Smooth muscle cell of trachea (primary cell): Measurements from ENCODE around the gene POLR1H. TPM values are rescaled to one million over a fixed set of nuclear protein-coding genes. Genes with fewer than 3 reads are reported as not detected.

Experiments used
- total RNA-seq: library from RNA; depleted of rRNA; stranded (reverse); fragments of >200 nt; gene quantifications from 2 replicates; pipeline ENCODE4 v1.2.1, GENCODE V29; 2014

Gene POLR1H, protein sequence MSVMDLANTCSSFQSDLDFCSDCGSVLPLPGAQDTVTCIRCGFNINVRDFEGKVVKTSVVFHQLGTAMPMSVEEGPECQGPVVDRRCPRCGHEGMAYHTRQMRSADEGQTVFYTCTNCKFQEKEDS
- total RNA-seq = 25.0 and 29.2 TPM in 2 replicates

DNA sequence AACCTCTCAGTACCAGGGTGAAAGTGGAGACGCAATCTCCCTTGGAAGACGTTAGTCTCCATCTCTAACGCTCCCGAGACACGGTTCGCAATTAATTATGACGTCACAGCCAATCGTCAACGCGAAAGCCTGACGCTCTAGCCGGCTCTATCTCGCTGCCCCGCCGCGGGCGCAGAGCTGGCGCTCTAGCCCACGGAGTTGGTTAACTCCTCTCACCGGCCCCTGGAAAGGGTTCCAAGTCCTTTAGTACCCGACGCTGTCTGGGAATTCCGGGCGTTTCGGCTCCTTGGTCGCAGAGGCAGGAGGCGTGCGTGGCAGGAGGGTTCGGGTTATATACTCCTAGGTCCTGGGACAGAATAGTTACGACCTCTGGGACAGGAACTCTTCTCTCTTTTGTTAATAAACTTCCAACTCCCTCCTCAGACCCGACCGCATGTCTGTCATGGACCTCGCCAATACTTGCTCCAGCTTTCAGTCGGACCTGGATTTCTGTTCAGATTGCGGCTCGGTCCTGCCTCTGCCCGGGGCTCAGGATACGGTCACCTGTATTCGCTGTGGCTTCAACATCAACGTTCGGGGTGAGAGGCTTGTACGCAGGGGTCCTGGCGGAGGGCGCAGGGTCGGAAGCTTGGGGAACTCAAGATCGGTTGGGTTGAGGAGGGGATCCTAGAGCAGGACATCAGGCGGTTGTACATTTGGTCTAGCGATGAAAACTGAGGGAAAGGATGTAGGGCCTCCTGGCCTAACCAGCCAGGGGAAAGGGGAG lies at the start of gene POLR1H:
POLR1H (plus strand) TSS at position 174 of the 766 bp plus-strand sequence; CDS start at position 434, 260 bp downstream.

DNA sequence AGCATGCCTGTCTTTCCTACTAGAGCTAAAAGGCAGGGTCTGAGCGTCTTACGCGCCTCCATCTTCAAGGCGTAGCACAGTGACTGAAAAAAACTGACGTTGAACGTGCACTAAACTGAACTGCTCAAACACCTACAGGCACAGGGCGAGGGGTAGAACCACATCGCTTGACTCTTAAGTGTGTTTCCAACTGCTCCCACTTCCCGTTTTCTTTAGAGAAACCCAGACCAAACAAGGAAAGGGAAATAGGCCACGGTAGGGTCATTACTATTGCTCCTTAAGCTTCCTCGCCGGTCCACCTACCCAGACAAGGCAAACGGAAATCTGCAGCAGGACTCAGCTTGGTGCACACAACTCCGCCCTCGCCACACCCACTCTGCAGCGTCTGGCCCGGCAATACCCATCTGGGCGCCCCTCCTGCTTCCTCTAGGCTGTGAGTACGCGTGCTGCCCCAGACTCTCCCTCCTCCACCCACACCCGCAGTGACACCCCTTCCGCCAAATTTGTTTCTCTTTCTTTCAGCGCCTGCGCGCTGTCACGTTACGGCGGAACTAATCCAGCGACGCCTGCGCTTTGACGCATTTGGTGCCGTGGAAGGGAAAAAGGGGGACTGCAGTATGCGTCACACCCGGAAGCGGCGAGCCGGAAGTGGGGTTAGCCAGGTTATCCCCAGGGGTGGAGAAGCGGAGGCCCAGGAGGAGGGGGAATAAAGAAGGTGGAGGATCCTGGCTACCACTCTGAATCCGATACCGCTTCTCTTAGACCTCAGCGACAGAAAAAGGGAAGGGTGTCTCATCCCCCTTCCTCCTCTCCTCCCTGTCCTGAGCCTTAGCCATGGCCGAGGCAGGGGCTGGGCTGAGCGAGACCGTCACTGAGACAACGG lies 5.8 kb downstream of the POLR1H start, which contains the start of gene PPP1R11:
PPP1R11 (plus strand) TSS at position 622 of the 883 bp plus-strand sequence; CDS start at position 835, 213 bp downstream.

DNA sequence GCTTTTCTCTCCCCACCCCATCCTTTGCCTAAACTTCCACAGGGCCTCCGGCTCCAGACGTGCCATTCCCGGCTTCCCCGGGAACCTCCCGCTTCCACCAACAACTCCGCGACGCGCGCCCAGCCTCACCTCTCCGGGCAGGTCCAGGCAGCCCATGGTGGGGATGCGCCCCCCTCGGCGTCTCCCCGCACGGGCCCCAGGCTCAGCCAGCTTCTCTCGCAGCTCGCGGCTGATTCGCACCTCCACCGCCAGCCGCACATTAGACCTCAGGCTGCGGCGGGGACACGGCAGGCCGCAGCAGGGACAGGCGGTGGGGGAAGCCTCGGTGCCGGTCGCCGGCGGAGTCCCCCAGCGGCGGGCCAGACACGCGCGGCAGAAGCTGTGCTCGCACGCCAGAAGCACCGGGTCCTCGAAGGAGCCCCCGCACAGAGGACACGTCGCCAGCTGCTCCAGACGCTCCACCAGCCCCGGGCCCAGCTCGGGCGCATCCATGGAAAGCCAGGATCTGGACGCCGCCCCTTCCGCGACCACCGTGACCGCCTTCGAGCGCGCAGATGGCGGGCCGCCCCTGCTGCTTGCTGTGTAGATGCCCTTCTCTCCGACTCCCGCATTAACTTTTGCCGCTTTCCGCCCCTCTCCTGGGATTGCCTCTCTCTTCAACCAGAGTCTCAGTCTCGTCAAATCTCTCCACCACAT lies 14.2 kb downstream of the POLR1H start, which contains the start of gene RNF39:
RNF39 (minus strand) TSS at position 676 of the 696 bp plus-strand sequence; CDS start at position 492, 184 bp downstream.

DNA sequence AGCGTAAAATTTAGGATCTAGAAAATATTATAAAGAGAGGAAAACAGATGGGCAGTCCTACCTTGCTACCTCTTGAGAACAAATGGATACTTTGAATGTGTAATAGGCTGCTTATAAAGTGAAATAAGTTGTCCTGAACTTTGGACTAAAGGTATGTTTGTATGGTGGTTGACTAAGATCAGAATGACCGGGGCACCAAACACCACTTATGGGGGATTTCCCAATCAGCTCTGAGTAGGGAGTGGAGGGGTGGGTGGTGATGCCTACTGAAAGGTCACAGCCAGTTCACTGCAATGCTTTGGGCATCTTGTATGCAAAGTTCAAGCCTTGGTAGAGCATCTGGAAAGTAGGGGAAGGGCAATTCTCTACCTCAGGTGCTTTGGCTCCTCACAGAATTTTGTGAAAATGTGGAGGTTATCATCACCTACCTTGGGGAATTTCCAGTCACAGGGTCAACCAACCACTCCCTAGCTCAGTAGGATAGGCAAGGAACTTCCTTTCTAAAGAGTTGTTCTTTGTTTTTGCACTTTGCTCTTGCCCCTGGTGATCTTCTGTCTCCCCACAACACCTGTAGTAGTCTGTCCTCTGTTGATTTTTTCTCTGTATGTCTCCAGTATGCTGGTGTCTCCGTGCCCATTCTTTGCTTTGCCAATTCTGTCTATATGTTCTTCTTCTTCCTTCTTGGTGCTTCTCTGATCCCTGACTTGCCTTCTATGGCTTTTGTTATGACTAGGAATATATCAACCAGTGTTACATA lies 52.1 kb downstream of the POLR1H start, which contains the start of gene TRIM31:
TRIM31 (minus strand) TSS at position 88 of the 757 bp plus-strand sequence. CDS start 285 bp downstream, outside the sequence.

Other genes starting within 250 kb of the POLR1H start
- gene HLA-G, start 233.4 kb upstream of the POLR1H start, total RNA-seq = 0.17 TPM in 1 of 2 replicates, not detected in the other
- gene HLA-A, start 118.7 kb upstream of the POLR1H start, total RNA-seq = 281 and 453 TPM in 2 replicates
- 15.6 and 23.0 TPM in 2 replicates for gene PPP1R11, start 5.9 kb downstream of the POLR1H start, total RNA-seq
- gene RNF39, start 14.5 kb downstream of the POLR1H start, total RNA-seq = under 0.01 TPM in 1 of 2 replicates, not detected in the other
- gene TRIM31, start 51.8 kb downstream of the POLR1H start, total RNA-seq = not detected in 2 replicates
- gene TRIM40, start 74.9 kb downstream of the POLR1H start, total RNA-seq = not detected in 2 replicates
- not detected in 2 replicates for gene TRIM10, start 99.9 kb downstream of the POLR1H start, total RNA-seq
- gene TRIM15, start 102.3 kb downstream of the POLR1H start, total RNA-seq = not detected in 2 replicates
- gene TRIM26, start 152.1 kb downstream of the POLR1H start, total RNA-seq = 28.2 and 30.8 TPM in 2 replicates